Ishikawa (cell line): ENCODE data around the gene ZNF366.

Source experiments
- CEBPB ChIP-seq: IDR thresholded peaks from 2 replicates; pipeline ENCODE4 v1.6.1; 2012
- CREB1 ChIP-seq: IDR thresholded peaks from 2 replicates; pipeline ENCODE4 v1.6.1; 2012; ENCODE audit warnings: low read depth
- EGR1 ChIP-seq: IDR thresholded peaks from 2 replicates; pipeline ENCODE4 v1.6.1; 2012
- EP300 ChIP-seq: IDR thresholded peaks from 2 replicates; pipeline ENCODE4 v1.6.1; 2012; ENCODE audit warnings: borderline replicate concordance
- FOXM1 ChIP-seq: IDR thresholded peaks from 2 replicates; pipeline ENCODE4 v1.6.1; 2012; ENCODE audit warnings: low read depth, borderline replicate concordance
- NFIC ChIP-seq: IDR thresholded peaks from 2 replicates; pipeline ENCODE4 v1.6.1; 2012
- TAF1 ChIP-seq: IDR thresholded peaks from 2 replicates; pipeline ENCODE4 v1.6.1; 2012; ENCODE audit warnings: low read depth, mild to moderate bottlenecking
- TCF12 ChIP-seq: IDR thresholded peaks from 2 replicates; pipeline ENCODE4 v1.6.1; 2012; ENCODE audit warnings: low read depth
- TEAD4 ChIP-seq: IDR thresholded peaks from 2 replicates; pipeline ENCODE4 v1.6.1; 2012
- YY1 ChIP-seq: IDR thresholded peaks from 2 replicates; pipeline ENCODE4 v1.6.1; 2012; ENCODE audit warnings: low read depth
- ZBTB7A ChIP-seq: IDR thresholded peaks from 2 replicates; pipeline ENCODE4 v1.6.1; 2012; ENCODE audit warnings: low read depth
- TF ChIP-seq, protein P1 (sequence below): IDR thresholded peaks from 2 replicates; pipeline ENCODE4 v1.6.1; 2012
- TF ChIP-seq, protein P2 (sequence below): IDR thresholded peaks from 2 replicates; pipeline ENCODE4 v1.6.1; 2012
- TF ChIP-seq, protein P3 (sequence below): IDR thresholded peaks from 2 replicates; pipeline ENCODE4 v1.6.1; 2012; ENCODE audit warnings: low read depth, mild to moderate bottlenecking

DNA sequence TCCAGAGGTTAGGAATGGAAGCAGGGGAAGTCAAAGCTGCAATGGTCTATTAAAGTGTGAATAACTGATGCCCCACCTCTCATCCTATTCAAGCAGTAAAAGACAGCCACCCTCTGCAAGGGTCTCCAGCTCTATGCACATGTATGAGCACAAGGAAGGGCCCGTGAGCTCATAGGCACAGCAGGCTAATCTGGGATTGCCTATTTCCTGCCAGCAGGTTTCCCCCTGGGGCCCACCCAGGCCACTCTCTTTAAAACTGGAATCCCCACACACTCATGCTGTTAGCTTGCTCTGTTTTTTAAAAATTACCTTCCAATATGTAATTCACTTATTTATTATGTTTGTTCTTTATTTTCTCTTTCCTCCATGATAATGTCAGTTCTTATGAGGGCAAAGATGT lies 48.7 kb upstream of the ZNF366 start:
- TF ChIP-seq, protein P1, sequence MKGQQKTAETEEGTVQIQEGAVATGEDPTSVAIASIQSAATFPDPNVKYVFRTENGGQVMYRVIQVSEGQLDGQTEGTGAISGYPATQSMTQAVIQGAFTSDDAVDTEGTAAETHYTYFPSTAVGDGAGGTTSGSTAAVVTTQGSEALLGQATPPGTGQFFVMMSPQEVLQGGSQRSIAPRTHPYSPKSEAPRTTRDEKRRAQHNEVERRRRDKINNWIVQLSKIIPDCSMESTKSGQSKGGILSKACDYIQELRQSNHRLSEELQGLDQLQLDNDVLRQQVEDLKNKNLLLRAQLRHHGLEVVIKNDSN = no peak
- TF ChIP-seq EP300 (no peak), TCF12 (no peak), EGR1 (no peak), YY1 (no peak), CEBPB (no peak), TAF1 (no peak), CREB1 (no peak), ZBTB7A (no peak), FOXM1 (no peak), TEAD4 (no peak), NFIC (no peak)
- TF ChIP-seq, protein P2, sequence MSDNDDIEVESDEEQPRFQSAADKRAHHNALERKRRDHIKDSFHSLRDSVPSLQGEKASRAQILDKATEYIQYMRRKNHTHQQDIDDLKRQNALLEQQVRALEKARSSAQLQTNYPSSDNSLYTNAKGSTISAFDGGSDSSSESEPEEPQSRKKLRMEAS = no peak
- TF ChIP-seq, protein P3, sequence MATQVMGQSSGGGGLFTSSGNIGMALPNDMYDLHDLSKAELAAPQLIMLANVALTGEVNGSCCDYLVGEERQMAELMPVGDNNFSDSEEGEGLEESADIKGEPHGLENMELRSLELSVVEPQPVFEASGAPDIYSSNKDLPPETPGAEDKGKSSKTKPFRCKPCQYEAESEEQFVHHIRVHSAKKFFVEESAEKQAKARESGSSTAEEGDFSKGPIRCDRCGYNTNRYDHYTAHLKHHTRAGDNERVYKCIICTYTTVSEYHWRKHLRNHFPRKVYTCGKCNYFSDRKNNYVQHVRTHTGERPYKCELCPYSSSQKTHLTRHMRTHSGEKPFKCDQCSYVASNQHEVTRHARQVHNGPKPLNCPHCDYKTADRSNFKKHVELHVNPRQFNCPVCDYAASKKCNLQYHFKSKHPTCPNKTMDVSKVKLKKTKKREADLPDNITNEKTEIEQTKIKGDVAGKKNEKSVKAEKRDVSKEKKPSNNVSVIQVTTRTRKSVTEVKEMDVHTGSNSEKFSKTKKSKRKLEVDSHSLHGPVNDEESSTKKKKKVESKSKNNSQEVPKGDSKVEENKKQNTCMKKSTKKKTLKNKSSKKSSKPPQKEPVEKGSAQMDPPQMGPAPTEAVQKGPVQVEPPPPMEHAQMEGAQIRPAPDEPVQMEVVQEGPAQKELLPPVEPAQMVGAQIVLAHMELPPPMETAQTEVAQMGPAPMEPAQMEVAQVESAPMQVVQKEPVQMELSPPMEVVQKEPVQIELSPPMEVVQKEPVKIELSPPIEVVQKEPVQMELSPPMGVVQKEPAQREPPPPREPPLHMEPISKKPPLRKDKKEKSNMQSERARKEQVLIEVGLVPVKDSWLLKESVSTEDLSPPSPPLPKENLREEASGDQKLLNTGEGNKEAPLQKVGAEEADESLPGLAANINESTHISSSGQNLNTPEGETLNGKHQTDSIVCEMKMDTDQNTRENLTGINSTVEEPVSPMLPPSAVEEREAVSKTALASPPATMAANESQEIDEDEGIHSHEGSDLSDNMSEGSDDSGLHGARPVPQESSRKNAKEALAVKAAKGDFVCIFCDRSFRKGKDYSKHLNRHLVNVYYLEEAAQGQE = no peak
